SK-N-MC (cell line): ENCODE measurements around the gene KREMEN2.
"Not testable (repeated sequence)": the region's sequence is repeated elsewhere in the genome, so short reads cannot be mapped to it uniquely, and the experiment has no call there.

Experiments used
- DNase-seq: peaks from one replicate; pipeline ENCODE4 v3.0.0-alpha.2; 2011; ENCODE audit warnings: low read depth, low spot score
- H3K27ac ChIP-seq: fragments of 200-600 bp; sonication (generic); 2 replicates; pipeline ENCODE4 v1.5.1; 2016; ENCODE audit warnings: mixed run types
- H3K36me3 ChIP-seq: fragments of 200-600 bp; sonication (generic); 2 replicates; pipeline ENCODE4 v1.6.1; 2017; ENCODE audit warnings: antibody characterized with exemption, low read length, mixed read lengths; ENCODE audit not compliant: insufficient read depth
- H3K4me3 ChIP-seq: fragments of 200-600 bp; sonication (generic); 2 replicates; pipeline ENCODE4 v1.5.1; 2016
- H3K9ac ChIP-seq: fragments of 200-600 bp; sonication (generic); 2 replicates; pipeline ENCODE4 v1.8.0; 2017; ENCODE audit warnings: mixed run types, mixed read lengths; ENCODE audit not compliant: insufficient read length
- H3K9me3 ChIP-seq: fragments of 200-600 bp; sonication (generic); 2 replicates; pipeline ENCODE4 v1.6.1; 2017; ENCODE audit warnings: low read depth, mild to moderate bottlenecking, antibody characterized with exemption, low read length, moderate library complexity, mixed read lengths
- EZH2 ChIP-seq: fragments of 200-600 bp; sonication (generic); IDR thresholded peaks from one replicate; pipeline ENCODE4 v1.6.1; 2017; ENCODE audit warnings: antibody characterized with exemption
- FOXP2 ChIP-seq: optimal IDR thresholded peaks from 2 replicates; pipeline ENCODE3; 2011; ENCODE audit warnings: mild to moderate bottlenecking, moderate library complexity; ENCODE audit not compliant: insufficient read depth; ENCODE audit errors: extremely low read length, control extremely low read depth
- POLR2AphosphoS5 ChIP-seq: IDR thresholded peaks from 2 replicates; pipeline ENCODE4 v1.6.1; 2012; ENCODE audit warnings: mild to moderate bottlenecking, low read depth, low read length, borderline replicate concordance

KREMEN2 gene

GRCh38 chr16:2936436-2937011 is 27.6 kb upstream of the KREMEN2 start:
- no peak overlapping the region for H3K9ac ChIP-seq
- TF ChIP-seq FOXP2 (no peak), POLR2AphosphoS5 (no peak), EZH2 (no peak)
- no peaks in the 10 kb centered on the region for H3K9me3 ChIP-seq
- H3K4me3 ChIP-seq: no peak overlapping the region
- no peak for DNase-seq
- H3K27ac ChIP-seq: no peak overlapping the region
- peaks cover 13% of the 10 kb centered on the region; the same call in 1 of the 2 replicates for H3K36me3 ChIP-seq

- Histone ChIP-seq H3K9me3 (no peaks in the 10 kb centered on the region), H3K4me3 (no peak overlapping the region), H3K36me3 (peaks cover 13% of the 10 kb centered on the region; the same call in 1 of the 2 replicates), H3K27ac (no peak overlapping the region), H3K9ac (no peak overlapping the region)
- no peak for DNase-seq
- TF ChIP-seq EZH2 (no peak), FOXP2 (no peak), POLR2AphosphoS5 (no peak)
Measured at GRCh38 chr16:2937170-2937569, 26.9 kb upstream of the KREMEN2 start.

GRCh38 chr16:2938206-2938605 is 25.9 kb upstream of the KREMEN2 start:
- H3K36me3 ChIP-seq: peaks cover 13% of the 10 kb centered on the region; the same call in 1 of the 2 replicates
- DNase-seq: no peak
- no peak overlapping the region for H3K4me3 ChIP-seq
- no peaks in the 10 kb centered on the region for H3K9me3 ChIP-seq
- no peak overlapping the region for H3K9ac ChIP-seq
- H3K27ac ChIP-seq: no peak overlapping the region
- TF ChIP-seq FOXP2: no peak
- no peak for TF ChIP-seq POLR2AphosphoS5
- TF ChIP-seq EZH2: no peak

GRCh38 chr16:2939968-2940367 is 24.1 kb upstream of the KREMEN2 start:
- no peak overlapping the region for H3K4me3 ChIP-seq
- H3K9ac ChIP-seq: no peak overlapping the region
- no peak for DNase-seq
- H3K36me3 ChIP-seq: peaks cover 13% of the 10 kb centered on the region; the same call in 1 of the 2 replicates
- no peak for TF ChIP-seq FOXP2
- TF ChIP-seq POLR2AphosphoS5: no peak
- TF ChIP-seq EZH2: no peak
- H3K27ac ChIP-seq: no peak overlapping the region
- H3K9me3 ChIP-seq: no peaks in the 10 kb centered on the region

GRCh38 chr16:2942045-2942444 is 22.0 kb upstream of the KREMEN2 start:
- no peaks in the 10 kb centered on the region for H3K9me3 ChIP-seq
- H3K36me3 ChIP-seq: peaks cover 13% of the 10 kb centered on the region; the same call in 1 of the 2 replicates
- no peak for DNase-seq
- H3K9ac ChIP-seq: no peak overlapping the region
- no peak overlapping the region for H3K4me3 ChIP-seq
- no peak overlapping the region for H3K27ac ChIP-seq
- TF ChIP-seq EZH2 (no peak), POLR2AphosphoS5 (no peak), FOXP2 (no peak)

GRCh38 chr16:2943716-2944115 is 20.4 kb upstream of the KREMEN2 start:
- not testable (repeated sequence) for H3K9me3 ChIP-seq, H3K27ac ChIP-seq, H3K36me3 ChIP-seq, DNase-seq, H3K9ac ChIP-seq, H3K4me3 ChIP-seq

- Histone ChIP-seq H3K9me3 (no peaks in the 10 kb centered on the region), H3K27ac (no peak overlapping the region), H3K9ac (no peak overlapping the region), H3K36me3 (no peaks in the 10 kb centered on the region; the same call in 1 of the 2 replicates), H3K4me3 (no peak overlapping the region)
- no peak for DNase-seq
- no peak for TF ChIP-seq EZH2
- no peak for TF ChIP-seq FOXP2
- no peak for TF ChIP-seq POLR2AphosphoS5
Measured at GRCh38 chr16:2946649-2947048, 17.4 kb upstream of the KREMEN2 start.

DNA sequence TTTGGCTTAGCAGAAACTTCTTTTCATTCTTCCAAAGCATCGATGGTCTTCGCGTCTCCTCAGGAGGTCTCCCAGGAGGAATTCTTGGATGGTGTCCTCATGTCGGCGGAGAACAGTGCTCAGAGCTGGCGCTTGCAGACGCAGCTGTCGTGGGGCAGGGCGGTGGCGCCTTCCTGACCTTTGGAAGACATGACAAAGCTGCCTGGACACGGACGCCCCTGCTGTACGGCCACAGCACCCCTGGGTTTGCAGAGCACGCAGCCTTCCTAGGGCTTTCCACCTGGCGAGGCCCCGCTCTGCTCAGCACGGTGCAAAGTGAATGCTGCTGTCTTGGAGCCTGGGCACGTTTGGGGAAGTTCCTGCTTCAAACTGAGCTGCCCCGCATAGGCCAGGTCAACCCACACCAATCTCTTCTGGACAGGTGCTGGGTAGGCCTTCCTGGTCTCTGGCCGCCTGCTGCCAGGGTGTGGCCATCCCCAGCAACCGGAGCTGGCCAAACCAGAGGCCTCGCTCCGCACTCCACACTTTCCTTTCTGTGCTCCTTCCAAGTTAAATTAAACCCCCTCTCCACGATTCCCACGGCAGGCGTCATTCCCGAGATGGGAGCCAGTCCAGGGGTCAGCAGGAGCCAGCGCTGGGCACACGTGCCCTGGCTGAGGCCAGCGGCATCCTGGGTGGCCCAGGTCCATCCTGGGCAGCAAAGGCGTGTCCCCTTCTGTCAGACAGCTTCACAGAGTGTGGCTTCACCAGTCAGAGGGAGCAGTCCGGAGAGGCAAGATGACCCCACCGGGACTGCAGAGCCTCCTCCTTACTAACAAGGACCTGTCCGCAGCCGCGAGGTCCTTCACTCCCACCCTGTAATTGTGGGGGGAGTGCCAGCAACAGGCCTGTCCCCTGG is 15.0 kb upstream of the KREMEN2 start:
- H3K36me3 ChIP-seq: no peaks in the 10 kb centered on the region; the same call in 1 of the 2 replicates

GRCh38 chr16:2949705-2950352 is 14.2 kb upstream of the KREMEN2 start:
- no peak for DNase-seq

More for the DNA sequence above, 15.0 kb upstream of the KREMEN2 start:
- no peak for TF ChIP-seq FOXP2
- Histone ChIP-seq H3K9me3 (no peaks in the 10 kb centered on the region), H3K27ac (no peak overlapping the region), H3K4me3 (no peak overlapping the region), H3K9ac (no peak overlapping the region)
- no peak for DNase-seq

More at GRCh38 chr16:2949705-2950352, 14.2 kb upstream of the KREMEN2 start:
- no peak overlapping the region for H3K27ac ChIP-seq
- H3K4me3 ChIP-seq: no peak overlapping the region
- TF ChIP-seq POLR2AphosphoS5 (no peak), FOXP2 (no peak), EZH2 (no peak)
- no peaks in the 10 kb centered on the region for H3K9me3 ChIP-seq
- no peaks in the 10 kb centered on the region; the same call in 1 of the 2 replicates for H3K36me3 ChIP-seq
- no peak overlapping the region for H3K9ac ChIP-seq
